GM23248 (cell line): Measurements from ENCODE around the gene CDKL5. TPM values are rescaled to one million over a fixed set of nuclear protein-coding genes. Genes with fewer than 3 reads are reported as not detected.

Experiments used
- DNase-seq: peaks from one replicate; pipeline ENCODE4 v3.0.0-alpha.2; 2015
- H2AFZ ChIP-seq: fragments of 200-600 bp; sonication (generic); 2 replicates; pipeline ENCODE4 v1.6.1; 2016; ENCODE audit warnings: antibody characterized with exemption
- H3F3A ChIP-seq: fragments of 200-600 bp; sonication (generic); 2 replicates; pipeline ENCODE4 v1.6.1; 2016; ENCODE audit warnings: mild to moderate bottlenecking, antibody characterized with exemption, mixed run types; ENCODE audit not compliant: insufficient read depth
- H3K27ac ChIP-seq: fragments of 200-600 bp; sonication (generic); 2 replicates; pipeline ENCODE4 v1.5.1; 2016; ENCODE audit warnings: mild to moderate bottlenecking
- H3K27me3 ChIP-seq: fragments of 200-600 bp; sonication (generic); replicated peaks from 2 replicates; pipeline ENCODE4 v1.6.1; 2016; ENCODE audit warnings: mild to moderate bottlenecking; ENCODE audit not compliant: insufficient read depth
- H3K36me3 ChIP-seq: fragments of 200-600 bp; sonication (generic); 2 replicates; pipeline ENCODE4 v1.6.1; 2016; ENCODE audit warnings: low read depth, mild to moderate bottlenecking
- H3K4me1 ChIP-seq: fragments of 200-600 bp; sonication (generic); 2 replicates; pipeline ENCODE4 v1.6.1; 2016; ENCODE audit warnings: mild to moderate bottlenecking; ENCODE audit not compliant: insufficient read depth
- H3K4me2 ChIP-seq: fragments of 200-600 bp; sonication (generic); one replicate; pipeline ENCODE4 v1.6.1; 2016; ENCODE audit warnings: mild to moderate bottlenecking; ENCODE audit not compliant: unreplicated experiment
- H3K4me3 ChIP-seq: fragments of 200-600 bp; sonication (generic); 2 replicates; pipeline ENCODE4 v1.5.1; 2016; ENCODE audit warnings: mild to moderate bottlenecking
- H3K79me2 ChIP-seq: fragments of 200-600 bp; sonication (generic); 2 replicates; pipeline ENCODE4 v1.6.1; 2016; ENCODE audit warnings: mild to moderate bottlenecking; ENCODE audit not compliant: insufficient read depth
- H3K9ac ChIP-seq: fragments of 200-600 bp; sonication (generic); 2 replicates; pipeline ENCODE4 v1.6.1; 2016; ENCODE audit warnings: mild to moderate bottlenecking
- H3K9me2 ChIP-seq: fragments of 200-600 bp; sonication (generic); 2 replicates; pipeline ENCODE4 v1.6.1; 2016; ENCODE audit warnings: mixed run types, mild to moderate bottlenecking, moderate library complexity; ENCODE audit not compliant: insufficient read depth
- H3K9me3 ChIP-seq: fragments of 200-600 bp; sonication (generic); one replicate; pipeline ENCODE4 v1.6.1; 2017; ENCODE audit warnings: low read depth
- H4K20me1 ChIP-seq: fragments of 200-600 bp; sonication (generic); 2 replicates; pipeline ENCODE4 v1.6.0; 2016; ENCODE audit not compliant: insufficient read depth
- EZH2 ChIP-seq: fragments of 200-600 bp; sonication (generic); IDR thresholded peaks from 2 replicates; pipeline ENCODE4 v1.6.1; 2018; ENCODE audit warnings: antibody characterized with exemption, mild to moderate bottlenecking; ENCODE audit not compliant: insufficient read depth, poor library complexity, severe bottlenecking
- EZH2phosphoT487 ChIP-seq: fragments of 200-600 bp; sonication (generic); IDR thresholded peaks from 2 replicates; pipeline ENCODE4 v1.6.1; 2018; ENCODE audit warnings: antibody characterized with exemption, moderate library complexity, mild to moderate bottlenecking, low read depth; ENCODE audit not compliant: insufficient read depth
- WGBS, 2 experiments: methylation state at CpG; one replicate each; pipeline ENCODE4 v1.1.6; 2015 to 2017; ENCODE audit warnings: low lambda C conversion rate in 2 of 2, low coverage in 1 of 2; ENCODE audit errors: missing lambda C conversion rate in 2 of 2; 5-methylcytosine and 5-hydroxymethylcytosine counted together
- in situ Hi-C: fragments of 300-500 bp; cut with MboI; formaldehyde crosslinking; loops from 2 replicates; pipeline ENCODE4 v1.15.0; 2020
- polyA plus RNA-seq: library from polyadenylated mRNA; unstranded; fragments of >200 nt; fragmentation: Nextera tagmentation; extraction: Ambion mirVana; gene quantifications from 2 replicates; pipeline ENCODE4 v1.2.1, GENCODE V29; 2016
- total RNA-seq: library from RNA; depleted of rRNA; stranded (reverse); fragments of >200 nt; shearing (Covaris generic); gene quantifications from 2 replicates; pipeline ENCODE4 v1.2.3, GENCODE V29; 2014

CDKL5 gene
- total and polyA plus RNA-seq, 2 experiments from 2014 or later, result 2.2 to 3.0 TPM

DNA sequence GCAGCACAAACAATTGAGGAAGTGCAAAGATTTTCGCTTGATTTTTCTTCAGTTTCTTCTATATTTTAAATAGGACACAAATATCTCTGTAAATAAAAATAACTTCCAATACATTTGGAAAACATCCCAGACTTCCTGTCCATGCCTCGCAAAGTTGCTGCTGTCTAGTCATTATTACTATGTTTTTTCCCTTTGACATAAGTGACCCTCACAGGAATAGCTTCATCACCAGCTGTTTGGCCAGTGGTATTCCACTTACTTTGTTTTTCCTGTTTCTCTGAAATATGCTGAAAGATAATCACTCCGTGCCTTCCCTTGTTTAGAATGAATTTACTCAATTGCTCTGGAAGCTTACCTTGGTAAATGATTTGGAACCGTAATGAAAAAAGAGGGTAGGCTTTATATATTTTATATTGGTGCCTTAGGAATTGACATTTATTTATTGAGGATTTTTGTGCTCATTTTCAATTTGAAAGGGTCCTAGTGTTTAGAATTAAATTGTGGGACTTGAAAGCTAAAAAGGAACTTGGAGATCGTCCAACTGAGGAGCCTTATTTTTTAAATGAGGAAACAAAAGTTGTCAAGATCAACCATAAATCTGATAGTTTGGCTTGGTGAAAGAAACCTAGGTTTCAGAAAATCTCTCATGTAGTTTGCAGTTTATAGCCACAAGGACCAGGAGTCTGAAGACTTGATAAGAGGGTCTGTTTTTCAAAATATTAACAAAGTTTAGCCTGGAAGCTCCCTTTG lies 65.6 kb downstream of the CDKL5 start:
- Histone ChIP-seq H3K4me2 (no peak overlapping the region), H4K20me1 (no peaks in the 10 kb centered on the region), H3K9ac (no peak overlapping the region), H3K27me3 (no peaks in the 10 kb centered on the region), H3K4me3 (no peak overlapping the region), H3K9me3 (no peaks in the 10 kb centered on the region), H3K79me2 (no peaks in the 10 kb centered on the region), H3F3A (no peaks in the 10 kb centered on the region), H3K4me1 (no peaks in the 10 kb centered on the region), H3K27ac (no peak overlapping the region), H2AFZ (no peak overlapping the region), H3K9me2 (no peaks in the 10 kb centered on the region), H3K36me3 (no peaks in the 10 kb centered on the region)
- no peak for DNase-seq
- TF ChIP-seq EZH2 (no peak), EZH2phosphoT487 (no peak)
- WGBS, 2 experiments, result 78 to 81% methylated on average over 5 of the region's 5 CpGs
- in situ Hi-C loops, result no loop called here

DNA sequence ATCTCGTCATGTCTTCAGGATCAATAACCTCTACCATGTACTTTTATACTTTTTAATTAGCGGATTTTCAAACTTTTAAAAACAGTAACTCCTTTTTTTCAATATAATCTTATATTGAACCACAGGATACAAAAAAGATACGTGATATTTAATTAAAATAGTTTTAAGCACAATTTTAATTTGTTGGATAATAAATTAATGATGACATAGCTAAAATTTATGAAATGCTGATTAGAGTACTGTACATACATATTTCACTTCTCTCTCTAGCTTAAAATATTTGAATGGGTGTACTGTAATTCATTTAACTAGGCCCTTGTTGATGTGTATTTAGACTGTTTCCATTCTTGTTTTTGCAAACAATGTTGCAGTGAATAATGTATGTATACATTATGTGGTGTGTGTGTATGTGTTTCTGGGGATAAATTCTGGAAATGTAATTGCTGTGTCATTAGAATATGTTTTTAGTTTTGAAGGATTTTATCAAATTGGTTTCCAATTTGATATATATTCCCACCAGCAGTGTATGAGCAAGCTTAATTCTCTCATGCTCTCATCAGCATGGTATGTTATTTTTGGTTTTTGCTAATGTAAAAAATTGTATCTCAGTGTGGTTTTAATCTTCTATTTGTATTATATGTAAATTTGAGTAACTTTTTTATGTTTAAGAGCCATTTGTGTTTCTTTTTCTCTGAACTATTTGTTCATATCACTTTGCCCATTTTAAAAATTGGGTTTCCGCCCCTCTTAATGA lies 66.4 kb downstream of the CDKL5 start:
- Histone ChIP-seq H3K9me2 (no peaks in the 10 kb centered on the region), H3F3A (no peaks in the 10 kb centered on the region), H3K27ac (no peak overlapping the region), H3K27me3 (no peaks in the 10 kb centered on the region), H3K79me2 (no peaks in the 10 kb centered on the region), H3K9ac (no peak overlapping the region), H3K4me1 (no peaks in the 10 kb centered on the region), H3K4me3 (no peak overlapping the region), H2AFZ (no peak overlapping the region), H3K36me3 (no peaks in the 10 kb centered on the region), H3K9me3 (no peaks in the 10 kb centered on the region), H3K4me2 (no peak overlapping the region), H4K20me1 (no peaks in the 10 kb centered on the region)
- TF ChIP-seq EZH2 (no peak), EZH2phosphoT487 (no peak)
- in situ Hi-C loops, result no loop called here
- WGBS, 2 experiments, result 98% methylated on average over 4 of the region's 4 CpGs
- DNase-seq, result no peak

DNA sequence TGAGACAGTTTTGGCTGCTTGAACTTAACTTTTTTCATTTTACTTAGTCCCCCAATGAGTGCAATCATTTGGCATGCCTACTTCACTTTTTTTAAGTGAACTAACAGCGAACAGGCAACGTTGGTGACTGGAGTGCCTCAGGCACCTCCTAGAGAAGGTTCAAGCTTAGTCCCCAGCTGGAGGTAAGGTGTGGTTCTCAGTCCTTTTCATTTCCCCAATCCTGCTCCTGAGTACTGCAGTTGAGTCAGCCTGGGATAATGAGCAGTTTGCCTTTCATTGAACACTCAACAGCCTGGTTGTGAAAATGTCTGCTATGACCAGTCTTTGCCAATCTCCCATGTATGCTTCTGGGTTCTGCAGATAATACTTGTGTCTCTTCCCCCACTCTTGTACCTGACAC lies 109.5 kb downstream of the CDKL5 start:
- no peaks in the 10 kb centered on the region for H3F3A ChIP-seq
- H3K4me2 ChIP-seq, result no peak overlapping the region
- H2AFZ ChIP-seq, result no peak overlapping the region
- H3K36me3 ChIP-seq, result no peaks in the 10 kb centered on the region
- no peak overlapping the region for H3K9ac ChIP-seq
- H3K27ac ChIP-seq, result no peak overlapping the region
- in situ Hi-C loops, result no loop called here
- H3K27me3 ChIP-seq, result no peaks in the 10 kb centered on the region
- H3K4me1 ChIP-seq, result no peaks in the 10 kb centered on the region
- DNase-seq, result no peak
- no peaks in the 10 kb centered on the region for H3K9me2 ChIP-seq
- H3K79me2 ChIP-seq, result no peaks in the 10 kb centered on the region
- no peaks in the 10 kb centered on the region for H4K20me1 ChIP-seq
- WGBS, 2 experiments, result 51 to 66% methylated on average over 2 of the region's 2 CpGs
- no peak overlapping the region for H3K4me3 ChIP-seq
- H3K9me3 ChIP-seq, result no peaks in the 10 kb centered on the region
- TF ChIP-seq EZH2, result no peak

DNA sequence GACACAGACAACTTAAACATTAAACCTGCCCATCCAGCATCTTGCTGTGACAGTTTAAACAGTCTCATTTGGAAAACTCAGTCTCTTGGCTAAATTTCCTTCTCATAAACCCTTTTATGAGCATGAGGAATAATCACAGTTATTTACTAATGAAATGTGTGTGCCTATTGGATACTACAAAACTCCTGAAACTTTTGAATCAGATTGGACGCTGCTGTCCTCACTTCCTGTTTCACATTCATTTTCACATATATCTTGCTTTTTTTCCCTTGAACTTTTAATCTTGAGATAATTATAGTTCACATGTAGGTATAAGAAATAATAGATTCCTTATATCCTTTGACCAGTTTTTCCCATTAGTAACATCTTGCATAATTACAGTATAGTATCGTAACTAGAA lies 111.7 kb downstream of the CDKL5 start:
- H2AFZ ChIP-seq, result no peak overlapping the region
- TF ChIP-seq EZH2 (no peak), EZH2phosphoT487 (no peak)

More for the DNA sequence above, 111.7 kb downstream of the CDKL5 start:
- H3K9ac ChIP-seq, result no peak overlapping the region
- in situ Hi-C loops, result no loop called here
- no peaks in the 10 kb centered on the region for H3K9me3 ChIP-seq
- no peaks in the 10 kb centered on the region for H3K27me3 ChIP-seq
- WGBS, 2 experiments, result 97 to 100% methylated on average over 2 of the region's 2 CpGs
- H3K27ac ChIP-seq, result no peak overlapping the region
- no peaks in the 10 kb centered on the region for H3K4me1 ChIP-seq
- H3K9me2 ChIP-seq, result no peaks in the 10 kb centered on the region
- no peaks in the 10 kb centered on the region for H3K36me3 ChIP-seq
- DNase-seq, result no peak
- H3F3A ChIP-seq, result no peaks in the 10 kb centered on the region
- no peak overlapping the region for H3K4me3 ChIP-seq
- H4K20me1 ChIP-seq, result no peaks in the 10 kb centered on the region
- no peaks in the 10 kb centered on the region for H3K79me2 ChIP-seq
- H3K4me2 ChIP-seq, result no peak overlapping the region
